ENCODE results near the gene TUBB. TPM values are rescaled to one million over a fixed set of nuclear protein-coding genes. Genes with fewer than 3 reads are reported as not detected.
"Not testable (repeated sequence)": the region's sequence is repeated elsewhere in the genome, so short reads cannot be mapped to it uniquely, and the experiment has no call there.

The TUBB gene
- total RNA-seq, 4 donors from 2014 or later = 151 to 351 (median 255) TPM

DNA sequence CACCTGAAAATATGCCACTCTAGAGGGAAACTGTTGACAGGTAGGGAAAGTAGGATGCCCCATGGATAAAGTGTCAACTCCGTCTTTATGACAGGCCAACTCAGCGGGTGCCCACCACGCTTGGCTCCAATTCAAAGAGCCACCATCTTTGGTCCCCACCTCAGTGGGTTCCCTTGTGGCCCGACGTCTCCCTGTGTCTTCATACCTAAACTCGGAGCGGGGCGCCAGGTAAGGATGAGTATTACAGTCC lies 3.3 kb upstream of the TUBB start:
- Histone ChIP-seq H3K4me1 (peaks cover 21 to 57% (median 29%) of the 10 kb centered on the region in 3 donors), H3K27ac (peak overlapping the region; percentile 90 to 96 (median 96)), H3K36me3 (peaks cover 0 to 35% (median 7%) of the 10 kb centered on the region in 3 donors), H3K4me3 (peak overlapping the region; percentile 46 to 73 (median 66)), H3K27me3 (no peaks in the 10 kb centered on the region), H3K9me3 (no peaks in the 10 kb centered on the region)
- 3% methylated on average over 5 to 8 of the region's 8 CpGs for WGBS, 2 donors
- TF ChIP-seq POLR2A (IDR thresholded peaks at IDR 0.05) = no peak
- TF ChIP-seq, protein P1, sequence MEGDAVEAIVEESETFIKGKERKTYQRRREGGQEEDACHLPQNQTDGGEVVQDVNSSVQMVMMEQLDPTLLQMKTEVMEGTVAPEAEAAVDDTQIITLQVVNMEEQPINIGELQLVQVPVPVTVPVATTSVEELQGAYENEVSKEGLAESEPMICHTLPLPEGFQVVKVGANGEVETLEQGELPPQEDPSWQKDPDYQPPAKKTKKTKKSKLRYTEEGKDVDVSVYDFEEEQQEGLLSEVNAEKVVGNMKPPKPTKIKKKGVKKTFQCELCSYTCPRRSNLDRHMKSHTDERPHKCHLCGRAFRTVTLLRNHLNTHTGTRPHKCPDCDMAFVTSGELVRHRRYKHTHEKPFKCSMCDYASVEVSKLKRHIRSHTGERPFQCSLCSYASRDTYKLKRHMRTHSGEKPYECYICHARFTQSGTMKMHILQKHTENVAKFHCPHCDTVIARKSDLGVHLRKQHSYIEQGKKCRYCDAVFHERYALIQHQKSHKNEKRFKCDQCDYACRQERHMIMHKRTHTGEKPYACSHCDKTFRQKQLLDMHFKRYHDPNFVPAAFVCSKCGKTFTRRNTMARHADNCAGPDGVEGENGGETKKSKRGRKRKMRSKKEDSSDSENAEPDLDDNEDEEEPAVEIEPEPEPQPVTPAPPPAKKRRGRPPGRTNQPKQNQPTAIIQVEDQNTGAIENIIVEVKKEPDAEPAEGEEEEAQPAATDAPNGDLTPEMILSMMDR (IDR thresholded peaks at IDR 0.05) = peak in 1 of 6 experiments; percentile 16
- intact Hi-C loops (cut with DNase I) = no loop called here
- DNase-seq = no peak

DNA sequence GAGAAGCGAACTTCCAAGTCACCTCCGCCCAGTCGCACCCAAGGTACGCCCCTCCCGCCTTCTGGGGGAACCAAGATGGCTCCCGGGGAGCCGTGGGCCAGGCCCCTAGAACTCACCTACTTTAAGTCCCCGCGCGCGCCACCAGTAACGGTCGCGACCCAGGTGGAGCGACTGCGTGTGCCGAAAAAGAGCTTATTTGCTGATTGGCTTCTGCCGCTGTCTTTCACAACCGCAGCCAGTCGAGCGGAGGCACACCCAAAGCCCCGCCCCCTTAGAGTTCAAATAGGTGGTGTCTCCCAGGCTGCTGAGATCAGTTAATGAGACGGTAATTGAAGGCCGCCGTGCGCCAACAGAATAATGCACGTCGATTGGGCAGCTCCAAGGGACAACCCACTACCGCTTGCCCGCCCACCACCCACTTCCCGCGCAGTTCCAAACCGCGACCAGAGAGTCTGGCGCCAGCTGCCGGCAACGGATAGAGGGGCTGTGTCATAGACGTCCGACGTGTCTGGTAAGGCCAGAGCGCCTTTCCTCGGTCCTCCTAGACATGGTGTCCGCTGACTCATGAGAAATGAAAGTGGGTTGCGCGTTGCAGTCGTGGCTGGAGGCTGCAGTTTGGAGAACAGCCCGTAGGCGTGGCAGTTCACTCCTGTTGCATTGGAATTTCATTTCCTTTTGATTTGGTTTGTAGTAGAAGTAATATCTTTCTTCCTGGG lies 2.9 kb upstream of the TUBB start, which contains the start of gene MDC1:
Gene MDC1, minus strand, starts transcription at position 153 of the 716 bp plus-strand sequence. CDS start 2,106 bp downstream, outside the sequence.
- intact Hi-C loops (cut with DNase I) = no loop called here
- H3K4me3 ChIP-seq = peak within 1 kb of the TSS; percentile 46 to 73 (median 66)
- peak within 1 kb of the TSS; percentile 90 to 96 (median 96) for H3K27ac ChIP-seq
- H3K36me3 ChIP-seq = peaks cover 0 to 31% (median 2%) of the 10 kb centered on the region in 3 donors
- H3K4me1 ChIP-seq = peaks cover 25 to 57% (median 33%) of the 10 kb centered on the region in 3 donors
- 0 to 1% methylated on average over 14 to 22 of the region's 48 CpGs for WGBS, 2 donors
- TF ChIP-seq, protein P1 (IDR thresholded peaks at IDR 0.05) = peak in 5 of 6 experiments; percentile 13 to 65 (median 51)
- peak in 3 of 4 donors; percentile 70 to 88 (median 73) for TF ChIP-seq POLR2A (IDR thresholded peaks at IDR 0.05)
- peak; percentile 98 for DNase-seq
- H3K27me3 ChIP-seq = no peaks in the 10 kb centered on the region
- no peaks in the 10 kb centered on the region for H3K9me3 ChIP-seq

DNA sequence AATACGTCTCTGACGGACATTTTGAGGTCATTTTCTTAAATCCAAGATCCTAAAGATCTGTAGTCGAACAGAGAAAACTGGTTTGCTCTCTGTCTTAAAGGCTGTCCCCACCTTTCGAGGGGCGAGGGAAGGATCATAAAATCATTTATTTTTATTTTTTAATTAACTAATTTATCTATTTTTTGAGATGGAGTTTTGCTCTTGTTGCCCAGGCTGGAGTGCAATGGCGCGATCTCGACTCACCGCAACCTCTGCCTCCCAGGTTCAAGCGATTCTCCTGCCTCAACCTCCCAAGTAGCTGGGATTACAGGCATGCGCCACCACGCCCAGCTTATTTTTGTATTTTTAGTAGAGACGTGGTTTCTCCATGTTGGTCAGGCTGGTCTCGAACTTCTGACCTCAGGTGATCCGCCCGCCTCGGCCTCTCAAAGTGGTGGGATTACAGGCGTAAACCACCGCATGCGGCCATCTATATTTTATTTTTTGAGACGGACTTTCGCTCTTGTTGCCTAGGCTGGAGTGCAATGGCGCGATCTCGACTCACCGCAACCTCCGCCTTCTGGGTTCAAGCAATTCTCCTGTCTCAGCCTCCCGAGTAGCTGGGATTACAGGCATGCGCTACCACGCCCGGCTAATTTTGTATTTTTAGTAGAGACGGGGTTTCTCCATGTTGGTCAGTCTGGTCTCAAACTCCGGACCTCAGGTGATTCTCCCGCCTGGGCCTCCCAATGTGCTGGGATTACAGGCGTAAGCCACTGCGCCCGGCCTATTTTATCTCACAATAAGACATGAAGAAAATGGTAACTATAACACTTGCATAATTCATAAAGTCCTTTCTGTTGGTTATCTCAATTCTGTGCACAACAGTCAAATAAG lies 2.1 kb upstream of the TUBB start:
- Histone ChIP-seq H3K4me1 (peaks cover 33 to 57% (median 41%) of the 10 kb centered on the region in 3 donors), H3K36me3 (peaks cover 7 to 31% (median 8%) of the 10 kb centered on the region in 3 donors), H3K4me3 (peak overlapping the region; percentile 17 to 73 (median 66)), H3K27ac (peak overlapping the region; percentile 86 to 96 (median 93))
- H3K9me3 ChIP-seq; DNase-seq; H3K27me3 ChIP-seq; intact Hi-C loops (cut with DNase I): not testable (repeated sequence)
- WGBS, 2 donors = 65 to 72% methylated on average over 34 to 37 of the region's 37 CpGs

DNA sequence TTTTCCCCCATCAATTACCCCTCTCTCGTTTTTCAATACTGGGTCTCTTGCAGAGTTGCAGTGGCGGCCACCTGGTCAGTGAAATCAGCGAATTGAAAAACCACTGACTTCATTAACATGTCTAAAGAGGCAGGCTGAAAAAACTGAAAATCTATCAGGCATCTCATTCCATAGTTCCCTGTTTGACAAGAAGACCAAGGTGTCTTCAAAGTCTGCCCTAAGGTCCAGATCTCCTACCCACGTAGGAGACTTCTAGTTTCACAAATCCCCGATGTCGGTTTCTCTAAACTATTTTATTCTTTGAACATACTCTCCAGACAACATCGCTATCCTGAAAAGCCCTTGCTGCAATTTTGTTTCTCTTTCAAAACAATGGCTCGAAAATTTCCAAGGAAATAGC lies 796 bp upstream of the TUBB start:
- Histone ChIP-seq H3K27me3 (no peaks in the 10 kb centered on the region), H3K9me3 (no peaks in the 10 kb centered on the region), H3K27ac (peak overlapping the region; percentile 91 to 96 (median 94)), H3K4me3 (peak overlapping the region; percentile 57 to 75 (median 72)), H3K4me1 (peaks cover 44 to 69% (median 48%) of the 10 kb centered on the region in 3 donors), H3K36me3 (peaks cover 19 to 31% (median 21%) of the 10 kb centered on the region in 3 donors)
- DNase-seq = no peak
- intact Hi-C loops (cut with DNase I) = no loop called here
- TF ChIP-seq, protein P1 (IDR thresholded peaks at IDR 0.05) = no peak
- no peak for TF ChIP-seq POLR2A (IDR thresholded peaks at IDR 0.05)
- WGBS, 2 donors = 9 to 14% methylated on average over 8 of the region's 8 CpGs

DNA sequence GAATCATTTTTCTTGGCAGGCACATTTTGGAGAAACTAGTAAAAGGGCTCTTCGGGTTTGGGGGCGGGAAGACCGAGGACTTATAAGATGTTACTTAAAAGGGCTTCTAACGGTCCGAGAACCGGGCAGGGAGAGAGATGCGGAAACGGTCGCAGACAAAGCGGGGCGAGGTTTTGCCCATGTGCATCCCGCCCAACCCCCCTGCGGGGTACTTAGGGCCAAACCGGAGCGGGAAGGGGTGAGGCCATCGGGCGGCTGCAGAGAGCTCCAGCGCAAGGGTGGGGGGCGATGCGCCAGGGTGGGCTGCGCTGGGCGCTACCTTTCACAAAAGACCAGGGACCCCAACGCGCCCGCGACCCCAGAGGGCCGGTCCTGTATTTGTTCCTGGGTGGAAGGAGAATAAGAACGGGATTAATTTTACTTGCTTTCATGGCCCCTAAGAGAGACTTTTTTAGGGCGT lies 616 bp downstream of the TUBB start:
- Histone ChIP-seq H3K36me3 (peaks cover 25 to 35% (median 29%) of the 10 kb centered on the region in 3 donors), H3K27me3 (no peaks in the 10 kb centered on the region), H3K4me3 (peak overlapping the region; percentile 57 to 75 (median 72)), H3K9me3 (no peaks in the 10 kb centered on the region), H3K4me1 (peaks cover 47 to 83% (median 48%) of the 10 kb centered on the region in 3 donors), H3K27ac (peak overlapping the region; percentile 91 to 96 (median 94))
- intact Hi-C loops (cut with DNase I) = loop anchor here (2.0 kb wide), 1 partner anchor 42 kb away; no protein-coding TSS in a partner anchor
- DNase-seq = peak; percentile 41
- TF ChIP-seq POLR2A (IDR thresholded peaks at IDR 0.05) = no peak
- TF ChIP-seq, protein P1 (IDR thresholded peaks at IDR 0.05) = no peak
- 0% methylated on average over 14 to 15 of the region's 29 CpGs for WGBS, 2 donors

Measured in esophagus squamous epithelium (tissue), 5 donors.